ENCODE measurements around the gene MOGAT3.
A peak's percentile ranks its signal among the peaks of the same experiment; 100 is the strongest.

Gene MOGAT3

DNA sequence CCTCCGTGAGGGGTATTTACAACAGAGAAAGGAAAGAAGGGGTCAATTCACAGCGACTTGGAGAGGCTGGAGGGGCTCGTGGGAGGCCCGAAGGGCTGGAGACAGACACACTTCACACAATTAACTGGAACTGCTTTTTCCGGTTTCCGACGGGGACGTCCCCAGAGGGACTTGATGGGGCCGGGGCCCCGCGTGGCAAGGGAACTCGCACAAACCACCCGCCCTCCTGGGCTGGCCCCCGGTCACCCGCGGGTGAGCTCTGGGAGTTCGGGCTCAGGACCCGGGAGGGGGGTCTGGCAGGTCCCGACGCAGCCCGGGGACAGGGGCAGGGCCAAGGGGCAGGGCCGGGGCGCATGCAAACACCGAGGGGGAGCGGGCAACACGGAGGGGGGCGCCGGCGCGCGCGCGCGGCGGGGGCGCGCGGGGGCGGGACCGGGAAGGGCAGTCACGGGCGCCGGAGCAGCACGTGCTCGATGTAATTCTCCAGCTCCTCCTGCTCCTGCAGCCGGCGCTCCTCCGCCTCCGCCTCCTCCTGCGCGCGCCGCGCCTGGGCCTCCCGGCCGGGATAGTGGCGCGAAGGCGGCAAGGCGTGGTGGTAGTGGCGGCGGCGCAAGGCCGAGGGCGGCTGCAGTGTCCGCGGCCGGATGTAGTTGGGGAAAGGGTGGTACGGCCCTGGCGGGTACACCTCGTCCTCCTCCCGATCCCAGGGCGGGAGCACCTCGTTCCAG, 38.1 kb downstream of the MOGAT3 start:
- DNase-seq (ENCODE audit: low read depth in 2 of 2, low spot score in 1 of 2), result no peak

DNA sequence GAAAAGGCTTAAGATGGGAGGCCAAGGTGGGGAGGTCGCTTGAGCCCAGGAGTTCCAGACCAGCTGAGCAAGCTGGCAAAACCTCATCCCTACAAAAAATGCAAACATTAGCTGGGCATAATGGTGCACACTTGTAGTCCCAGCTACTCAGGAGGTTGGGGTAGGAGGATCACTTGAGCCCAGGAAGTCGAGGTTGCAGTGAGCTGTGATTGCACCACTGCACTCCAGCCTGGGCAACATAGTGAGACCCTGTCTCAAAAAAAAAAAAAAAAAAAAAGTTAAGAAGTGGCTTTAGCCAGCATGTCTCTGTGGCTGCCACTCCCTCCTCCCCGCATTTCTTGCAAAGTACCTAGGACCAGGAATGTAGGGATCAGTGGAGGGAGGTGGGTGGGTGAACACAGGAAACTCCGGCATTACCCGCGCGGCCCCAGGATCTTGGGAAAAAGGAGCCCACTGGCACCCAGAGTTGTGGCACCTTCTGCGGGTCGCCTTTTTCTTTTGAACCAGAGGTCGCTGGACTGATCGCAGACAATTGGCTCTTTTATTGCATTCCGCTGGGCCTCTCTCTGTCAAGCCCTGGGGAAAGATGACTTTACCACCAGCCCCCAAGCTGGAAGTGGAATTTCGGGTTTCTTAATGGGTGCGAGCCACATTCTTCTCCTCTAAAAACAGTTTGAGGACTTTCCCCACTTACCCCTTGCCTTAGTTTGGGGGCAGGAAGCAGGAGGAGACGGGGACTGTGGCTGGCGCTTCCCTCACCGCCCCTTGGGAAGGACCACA, 39.0 kb downstream of the MOGAT3 start:
- no peak for DNase-seq (ENCODE audit: low read depth in 2 of 2, low spot score in 1 of 2)

DNA sequence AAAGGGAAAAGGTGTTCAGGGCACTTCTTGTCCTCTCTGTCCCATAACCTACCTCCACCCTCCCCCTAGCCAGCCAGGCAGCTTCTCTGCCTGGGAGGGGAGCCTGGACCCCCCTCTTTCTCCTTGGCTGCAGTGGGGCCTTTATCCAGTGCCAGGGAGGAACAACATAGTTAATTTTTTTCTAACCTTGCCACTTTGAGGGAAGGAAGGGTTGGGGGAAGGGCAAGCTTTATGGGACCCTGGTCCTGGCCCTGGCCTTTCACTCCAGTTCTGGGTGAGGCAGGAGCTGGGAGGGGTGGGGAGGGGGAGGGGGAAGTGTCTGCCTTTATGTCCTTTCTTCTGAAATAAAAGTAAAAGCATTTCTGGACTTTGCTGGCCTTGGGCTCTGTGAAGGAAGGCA, 39.9 kb downstream of the MOGAT3 start:
- no peak for DNase-seq (ENCODE audit: low read depth in 2 of 2, low spot score in 1 of 2)

DNA sequence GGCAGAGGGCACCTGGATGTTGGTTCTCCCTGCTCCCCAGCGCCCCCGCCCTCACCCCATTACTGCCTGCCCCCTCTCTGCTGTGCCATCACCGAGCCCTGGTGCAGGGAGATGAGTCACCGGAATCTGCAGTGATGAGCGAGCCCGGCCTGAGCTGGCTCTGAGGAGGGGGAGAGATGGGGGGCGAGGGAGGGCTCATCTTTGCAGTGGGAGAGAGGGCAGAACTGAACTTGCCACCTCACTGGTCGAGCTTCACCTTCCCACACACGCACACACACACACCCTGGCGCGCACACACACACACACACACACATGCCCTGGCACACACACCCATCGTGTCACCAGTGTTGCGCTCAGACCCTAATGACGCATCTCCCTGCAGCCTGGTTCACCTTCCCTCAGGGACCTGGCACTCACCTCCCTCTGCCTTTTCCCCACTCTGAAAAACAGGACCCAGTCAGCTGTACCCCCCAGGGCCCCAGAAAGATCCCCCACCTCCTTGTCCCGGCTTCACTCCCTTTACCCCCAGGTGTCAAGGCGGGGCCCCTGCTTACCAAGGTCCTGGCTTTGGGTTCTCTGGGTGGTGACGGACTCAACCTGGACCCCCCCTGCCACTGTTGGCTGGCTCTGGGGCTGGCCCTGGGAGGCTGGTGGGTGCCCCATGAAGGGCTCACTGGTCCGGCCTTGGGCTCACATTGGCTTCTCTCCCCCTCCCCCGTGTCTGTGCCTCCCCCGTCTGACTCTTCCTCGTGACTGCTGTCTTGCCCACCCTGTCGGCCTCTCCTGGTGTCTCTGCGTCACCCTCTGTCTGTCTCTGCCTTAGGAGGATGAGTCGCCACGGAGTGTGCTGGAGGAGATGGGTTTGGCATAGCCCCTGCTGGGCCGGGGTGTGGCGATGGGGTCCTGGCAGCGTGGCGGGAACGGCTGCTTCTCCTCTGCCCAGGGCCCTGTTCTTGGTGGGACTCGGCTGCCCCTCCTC, 40.9 kb downstream of the MOGAT3 start:
- no peak for DNase-seq (ENCODE audit: low read depth in 2 of 2, low spot score in 1 of 2)

DNA sequence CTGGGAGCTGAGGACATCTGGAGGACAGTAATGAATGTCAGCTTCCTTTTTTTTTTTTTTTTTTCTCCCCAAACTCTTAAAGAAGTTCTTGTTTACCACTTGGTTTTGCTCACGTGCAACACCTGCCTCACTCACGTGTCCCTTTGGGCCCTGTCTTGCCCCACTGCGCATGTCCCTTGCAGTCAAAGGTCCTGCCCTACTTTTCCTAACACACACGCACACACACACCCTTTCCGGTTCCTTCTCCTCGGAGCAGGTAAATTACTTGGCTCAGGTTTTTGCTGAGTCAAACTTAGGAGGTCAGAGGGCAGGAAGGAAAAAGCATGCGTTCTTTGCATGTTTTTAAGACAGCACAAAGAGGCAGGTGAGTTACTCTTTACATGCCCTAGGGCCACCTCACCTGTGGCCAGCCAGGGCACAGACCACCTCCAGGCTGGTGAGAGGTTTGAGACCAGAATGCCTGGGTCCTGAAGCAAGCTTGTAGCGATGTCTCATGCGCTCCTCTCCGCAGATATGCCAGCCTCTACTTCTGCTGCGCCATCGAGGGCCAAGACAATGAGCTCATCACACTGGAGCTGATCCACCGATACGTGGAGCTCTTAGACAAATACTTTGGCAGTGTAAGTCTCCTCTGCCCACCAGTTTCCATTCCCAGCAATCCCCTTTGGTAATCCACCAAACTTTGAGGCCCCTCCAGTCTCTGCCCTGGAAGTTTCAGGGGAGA, 43.8 kb downstream of the MOGAT3 start:
- DNase-seq (ENCODE audit: low read depth in 2 of 2, low spot score in 1 of 2), result no peak

DNA sequence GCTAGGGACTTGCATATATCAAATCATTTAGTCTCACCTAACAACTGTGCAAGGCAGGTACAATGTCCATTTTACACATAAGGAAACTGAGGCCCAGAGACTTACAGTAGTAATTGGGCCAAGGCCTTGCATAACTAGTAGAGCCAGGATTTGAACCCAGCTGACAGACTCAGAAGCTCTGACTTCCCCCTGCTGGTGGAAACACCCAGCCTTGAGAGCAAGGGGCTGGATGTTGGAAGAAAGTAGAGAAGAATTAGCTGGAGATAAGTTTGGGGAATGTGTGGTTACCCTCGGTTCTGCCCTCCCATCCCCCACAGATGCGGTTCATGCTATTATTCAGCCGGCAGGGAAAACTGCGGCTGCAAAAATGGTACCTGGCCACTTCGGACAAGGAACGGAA, 44.6 kb downstream of the MOGAT3 start:
- DNase-seq (ENCODE audit: low read depth in 2 of 2, low spot score in 1 of 2), result no peak

DNA sequence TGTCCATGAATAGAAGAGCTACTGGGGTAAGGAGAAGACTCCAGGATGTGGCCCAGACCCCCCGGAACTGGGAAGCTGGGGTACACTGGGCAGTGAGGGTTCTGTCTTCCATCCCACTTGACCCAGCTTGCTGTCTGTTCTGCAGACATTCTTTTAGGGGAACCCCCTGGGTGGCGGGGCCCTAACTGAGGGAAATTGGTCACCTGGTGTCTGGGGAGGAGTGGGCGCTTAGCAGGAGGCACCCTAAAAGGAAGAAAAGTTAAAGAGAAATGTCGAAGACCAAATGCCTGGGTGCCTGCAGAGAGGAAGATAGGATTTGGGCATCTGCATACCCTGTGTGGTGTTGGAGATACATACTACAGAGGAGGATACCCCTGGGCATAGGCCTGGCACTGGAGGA, 45.5 kb downstream of the MOGAT3 start:
- no peak for DNase-seq (ENCODE audit: low read depth in 2 of 2, low spot score in 1 of 2)

DNA sequence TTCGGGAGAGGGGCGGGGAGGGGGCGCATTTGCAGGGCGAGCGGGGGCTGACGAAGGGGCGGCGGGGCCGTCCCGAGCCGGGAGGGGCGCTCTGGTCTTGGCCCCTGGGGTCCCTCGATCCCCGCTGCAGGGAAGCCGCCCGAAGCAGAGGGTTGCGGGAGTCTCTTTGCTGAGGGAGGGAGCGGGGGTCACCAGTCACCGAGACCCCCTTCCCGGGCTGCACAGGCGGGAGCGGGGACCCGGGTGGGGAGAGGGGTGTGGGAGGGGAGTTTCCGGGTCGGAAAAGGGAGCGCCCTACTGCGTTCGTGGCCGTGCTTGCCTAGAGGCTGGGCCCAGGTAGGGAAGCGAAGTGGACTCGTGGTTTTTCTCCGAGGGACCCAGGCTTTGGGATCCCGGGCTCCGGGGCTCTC, 46.1 kb downstream of the MOGAT3 start:
- no peak for DNase-seq (ENCODE audit: low read depth in 2 of 2, low spot score in 1 of 2)

DNA sequence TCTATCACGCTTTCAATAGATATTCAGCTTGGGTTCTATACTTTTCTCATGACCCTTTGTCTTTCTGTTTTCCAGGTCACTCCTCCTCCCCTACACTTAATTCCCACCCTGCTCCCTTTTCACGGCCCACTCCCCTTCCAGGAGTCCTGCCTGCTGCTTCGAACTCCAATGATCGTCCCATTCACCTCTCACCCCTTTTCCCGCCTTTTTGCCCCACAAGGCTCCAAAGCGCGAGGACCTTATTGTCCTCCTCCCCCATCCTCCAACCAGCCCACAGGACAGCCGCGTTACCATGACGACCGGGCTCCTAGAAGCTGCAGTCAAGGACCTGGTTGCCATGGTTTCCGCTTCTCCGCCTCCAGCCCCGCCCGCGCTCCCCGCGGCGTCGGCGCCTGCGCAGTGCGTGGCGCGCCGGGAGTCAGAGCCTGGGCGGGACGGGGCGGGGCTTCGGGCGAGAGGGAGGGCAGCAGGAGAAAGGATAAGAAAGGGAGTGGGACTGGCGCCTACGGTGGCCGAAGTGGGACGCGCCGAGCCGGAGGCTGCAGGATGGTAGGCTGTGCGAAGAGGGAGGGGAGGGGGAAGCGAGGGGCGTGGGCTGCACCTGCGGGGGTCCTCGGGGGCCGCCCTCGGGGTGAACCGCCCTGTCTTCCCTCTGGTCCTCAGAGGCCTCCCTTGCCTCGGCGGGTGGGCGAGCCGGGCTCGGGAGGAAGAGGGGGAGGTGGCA, 46.7 kb downstream of the MOGAT3 start, which contains the start of gene AP1S1:
Gene AP1S1 (plus strand): TSS at position 508 of the 724 bp plus-strand sequence. CDS start 39 bp downstream, at position 547.
- peak; percentile 75 to 82 for DNase-seq (ENCODE audit: low read depth in 2 of 2, low spot score in 1 of 2)

DNA sequence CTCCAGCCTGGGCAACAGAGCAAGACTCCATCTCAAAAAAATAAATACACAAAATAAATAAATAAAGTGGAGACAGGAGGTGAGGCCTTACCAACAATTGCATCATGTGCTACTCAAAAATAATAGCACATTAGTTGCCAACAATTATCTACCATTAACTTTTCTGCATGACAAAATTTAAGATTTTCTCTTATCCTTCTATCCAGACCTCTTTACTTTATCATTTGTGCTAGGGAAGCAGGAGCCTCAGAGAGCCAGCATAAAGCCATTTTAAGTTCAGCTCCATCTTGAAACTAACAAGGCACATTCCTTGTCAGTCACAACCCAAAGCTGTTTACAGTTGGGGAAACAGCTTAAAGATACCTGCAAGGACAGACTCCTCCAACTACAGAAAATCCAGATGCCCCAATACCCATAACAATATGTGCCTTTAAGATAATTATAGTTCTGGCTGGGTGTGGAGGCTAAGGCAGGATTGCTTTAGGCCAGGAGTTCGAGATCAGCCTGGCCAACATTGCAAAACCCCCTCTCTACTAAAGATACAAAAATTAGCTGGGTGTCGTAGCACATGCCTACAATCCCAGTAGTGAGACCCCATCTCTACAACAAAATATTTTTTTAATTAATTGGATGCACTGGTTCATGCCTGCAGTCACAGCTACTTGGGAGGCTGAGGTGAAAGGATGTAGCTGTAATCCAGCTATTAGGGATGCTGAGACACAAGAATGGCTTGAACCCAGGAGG, 48.8 kb downstream of the MOGAT3 start:
- no peak for DNase-seq (ENCODE audit: low read depth in 2 of 2, low spot score in 1 of 2)

Data from stimulated activated CD8-positive, alpha-beta memory T cell treated with anti-CD3 and anti-CD28 coated beads, Interleukin-4, amount 100 ng/mL, for 4 hours (primary cell).